IgD-negative memory B cell (primary cell): ENCODE data around the gene ZNF268. TPM values are rescaled to one million over a fixed set of nuclear protein-coding genes. Genes with fewer than 3 reads are reported as not detected.

Source experiments
- H3K27ac Mint-ChIP-seq, 3 donors: one replicate each; pipeline ENCODE4 v1.8.0; 2020 to 2022; ENCODE audit warnings: mild to moderate bottlenecking in 3 of 3, mixed read lengths in 3 of 3, moderate library complexity in 1 of 3
- H3K27me3 Mint-ChIP-seq: one replicate; pipeline ENCODE4 v1.8.0; 2021; ENCODE audit warnings: mixed read lengths
- H3K36me3 Mint-ChIP-seq: one replicate; pipeline ENCODE4 v1.8.0; 2020; ENCODE audit warnings: mild to moderate bottlenecking, mixed read lengths
- H3K4me1 Mint-ChIP-seq, 3 donors: one replicate each; pipeline ENCODE4 v1.8.0; 2020 to 2022; ENCODE audit warnings: mixed read lengths in 3 of 3, mild to moderate bottlenecking in 1 of 3
- H3K4me3 Mint-ChIP-seq, 4 donors: one replicate each; pipeline ENCODE4 v1.8.0; 2020 to 2022; ENCODE audit warnings: mild to moderate bottlenecking in 4 of 4, mixed read lengths in 4 of 4, moderate library complexity in 3 of 4
- H3K9me3 Mint-ChIP-seq, 3 donors: one replicate each; pipeline ENCODE4 v1.8.0; 2020 to 2021; ENCODE audit warnings: mixed read lengths in 3 of 3, mild to moderate bottlenecking in 1 of 3
- polyA plus RNA-seq: library from polyadenylated mRNA; unstranded; fragments of 300-500 nt; fragmentation: Illumina TruSeq; gene quantifications from one replicate; pipeline ENCODE4 v1.2.3, GENCODE V29; 2021

The ZNF268 gene
- polyA plus RNA-seq, 1 donor from 2014 or later = 20.4 TPM

DNA sequence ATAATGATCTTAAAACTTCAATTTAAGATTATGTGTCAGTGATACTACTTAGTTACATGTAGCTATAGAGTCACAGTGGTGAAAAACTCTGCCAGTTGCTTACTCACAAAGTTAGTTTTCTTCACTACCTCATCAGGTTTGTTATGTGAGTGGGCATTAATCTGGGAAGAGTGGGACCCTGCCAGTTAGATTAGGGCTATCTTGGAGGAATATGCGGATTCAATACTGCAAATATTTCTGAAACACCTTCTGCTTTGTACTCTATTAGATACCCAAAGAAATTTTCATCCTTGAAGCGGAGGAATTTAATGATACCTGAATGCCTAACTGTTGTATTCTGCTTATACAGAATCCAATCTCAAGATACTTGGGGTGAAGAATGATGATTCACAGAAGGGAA is 25.1 kb downstream of the ZNF268 start:
- peaks cover 0 to 2% (median 0%) of the 10 kb centered on the region in 3 donors for H3K4me1 Mint-ChIP-seq
- H3K27me3 Mint-ChIP-seq = no peaks in the 10 kb centered on the region
- peaks cover 23% of the 10 kb centered on the region for H3K36me3 Mint-ChIP-seq
- H3K27ac Mint-ChIP-seq = no peak overlapping the region
- no peak overlapping the region for H3K4me3 Mint-ChIP-seq
- peaks cover 8 to 55% (median 32%) of the 10 kb centered on the region in 3 donors for H3K9me3 Mint-ChIP-seq

DNA sequence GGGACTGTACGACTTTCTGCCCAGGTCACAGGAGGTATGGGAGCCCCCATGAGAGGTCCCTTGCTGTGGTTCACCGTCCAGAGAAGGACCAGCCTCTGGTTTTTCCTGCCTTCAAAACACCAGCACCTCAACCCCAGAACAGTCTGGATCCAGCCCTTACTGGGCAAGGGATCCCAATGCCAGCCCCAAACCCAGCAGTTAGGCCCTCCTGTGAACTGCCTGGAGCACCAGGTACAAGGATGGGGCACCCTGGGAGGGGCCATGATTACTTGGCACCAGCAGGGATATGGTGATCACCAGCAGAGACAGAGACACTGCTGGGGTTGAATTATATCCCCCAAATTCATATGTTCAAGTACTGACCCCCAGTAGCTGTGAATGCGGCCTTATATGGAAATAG is 34.4 kb downstream of the ZNF268 start:
- Mint-ChIP-seq H3K4me1 (no peaks in the 10 kb centered on the region), H3K9me3 (peaks cover 20 to 43% (median 40%) of the 10 kb centered on the region in 3 donors), H3K27me3 (peaks cover 5% of the 10 kb centered on the region), H3K36me3 (peaks cover 2% of the 10 kb centered on the region), H3K27ac (no peak overlapping the region), H3K4me3 (no peak overlapping the region)

GRCh38 chr12:133217219-133217618 is 35.9 kb downstream of the ZNF268 start:
- H3K9me3 Mint-ChIP-seq = peaks cover 16 to 36% (median 33%) of the 10 kb centered on the region in 3 donors
- no peak overlapping the region for H3K27ac Mint-ChIP-seq
- H3K36me3 Mint-ChIP-seq = peaks cover 2% of the 10 kb centered on the region
- no peak overlapping the region for H3K4me3 Mint-ChIP-seq
- H3K27me3 Mint-ChIP-seq = peaks cover 5% of the 10 kb centered on the region
- H3K4me1 Mint-ChIP-seq = no peaks in the 10 kb centered on the region

GRCh38 chr12:133220521-133220920 is 39.2 kb downstream of the ZNF268 start:
- no peaks in the 10 kb centered on the region for H3K36me3 Mint-ChIP-seq
- H3K27ac Mint-ChIP-seq = no peak overlapping the region
- peaks cover 8 to 28% (median 24%) of the 10 kb centered on the region in 3 donors for H3K9me3 Mint-ChIP-seq
- no peak overlapping the region for H3K4me3 Mint-ChIP-seq
- no peaks in the 10 kb centered on the region for H3K4me1 Mint-ChIP-seq
- peaks cover 5% of the 10 kb centered on the region for H3K27me3 Mint-ChIP-seq

- Mint-ChIP-seq H3K4me3 (no peak overlapping the region), H3K27ac (no peak overlapping the region), H3K27me3 (peaks cover 5% of the 10 kb centered on the region), H3K4me1 (no peaks in the 10 kb centered on the region), H3K36me3 (no peaks in the 10 kb centered on the region), H3K9me3 (peaks cover 8 to 28% (median 24%) of the 10 kb centered on the region in 3 donors)
Observed at GRCh38 chr12:133221241-133221640, 39.9 kb downstream of the ZNF268 start.

GRCh38 chr12:133222211-133222610 is 40.9 kb downstream of the ZNF268 start:
- H3K9me3 Mint-ChIP-seq = peaks cover 8 to 28% (median 24%) of the 10 kb centered on the region in 3 donors
- H3K27ac Mint-ChIP-seq = no peak overlapping the region
- peaks cover 5% of the 10 kb centered on the region for H3K27me3 Mint-ChIP-seq
- H3K36me3 Mint-ChIP-seq = no peaks in the 10 kb centered on the region
- H3K4me1 Mint-ChIP-seq = no peaks in the 10 kb centered on the region
- H3K4me3 Mint-ChIP-seq = no peak overlapping the region

DNA sequence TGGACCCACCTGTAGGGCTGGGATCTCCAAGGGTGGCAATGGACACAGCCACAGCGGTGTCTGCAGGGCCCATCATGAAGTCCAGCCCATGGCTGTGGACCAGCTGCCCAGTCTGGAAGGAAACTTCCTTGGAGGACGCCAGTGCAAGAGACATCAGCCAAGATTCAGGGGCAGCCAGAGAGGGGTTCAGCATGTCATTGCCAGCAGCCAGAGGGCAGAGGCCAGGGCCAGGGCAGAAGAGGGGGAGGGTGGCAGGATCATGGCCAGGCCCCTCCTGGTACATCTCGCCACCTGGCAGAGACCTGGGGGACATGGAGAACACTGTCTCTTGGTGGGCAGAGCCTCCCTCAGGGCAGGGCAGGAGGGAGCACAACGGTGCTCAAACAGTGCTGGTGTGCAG is 44.2 kb downstream of the ZNF268 start:
- Mint-ChIP-seq H3K4me1 (no peaks in the 10 kb centered on the region), H3K9me3 (peaks cover 0 to 20% (median 5%) of the 10 kb centered on the region in 3 donors), H3K27ac (no peak overlapping the region), H3K27me3 (peaks cover 1% of the 10 kb centered on the region), H3K36me3 (peaks cover 5% of the 10 kb centered on the region), H3K4me3 (no peak overlapping the region)

DNA sequence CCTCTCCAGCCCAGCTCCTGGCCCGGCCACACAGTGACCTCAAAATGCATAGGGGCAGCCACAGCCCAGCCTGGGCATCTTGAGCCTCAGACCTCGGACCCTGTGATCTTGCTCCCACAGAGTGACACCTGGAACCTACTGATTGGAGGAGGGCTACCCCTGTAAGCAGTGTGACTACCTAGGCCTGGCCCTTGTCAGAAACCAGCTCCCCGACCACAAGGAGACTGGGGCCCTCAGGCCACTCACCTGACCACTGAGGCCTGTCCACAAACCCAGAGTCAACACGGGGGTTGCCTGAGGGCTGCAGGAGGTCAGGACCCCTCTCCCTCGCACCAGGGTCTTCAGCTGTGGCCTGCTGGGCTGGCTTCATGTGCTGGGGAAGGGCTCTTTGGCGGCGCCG is 45.4 kb downstream of the ZNF268 start:
- Mint-ChIP-seq H3K4me3 (no peak overlapping the region), H3K36me3 (peaks cover 5% of the 10 kb centered on the region), H3K4me1 (no peaks in the 10 kb centered on the region), H3K27ac (no peak overlapping the region), H3K9me3 (peaks cover 0 to 17% (median 5%) of the 10 kb centered on the region in 3 donors), H3K27me3 (peaks cover 1% of the 10 kb centered on the region)

DNA sequence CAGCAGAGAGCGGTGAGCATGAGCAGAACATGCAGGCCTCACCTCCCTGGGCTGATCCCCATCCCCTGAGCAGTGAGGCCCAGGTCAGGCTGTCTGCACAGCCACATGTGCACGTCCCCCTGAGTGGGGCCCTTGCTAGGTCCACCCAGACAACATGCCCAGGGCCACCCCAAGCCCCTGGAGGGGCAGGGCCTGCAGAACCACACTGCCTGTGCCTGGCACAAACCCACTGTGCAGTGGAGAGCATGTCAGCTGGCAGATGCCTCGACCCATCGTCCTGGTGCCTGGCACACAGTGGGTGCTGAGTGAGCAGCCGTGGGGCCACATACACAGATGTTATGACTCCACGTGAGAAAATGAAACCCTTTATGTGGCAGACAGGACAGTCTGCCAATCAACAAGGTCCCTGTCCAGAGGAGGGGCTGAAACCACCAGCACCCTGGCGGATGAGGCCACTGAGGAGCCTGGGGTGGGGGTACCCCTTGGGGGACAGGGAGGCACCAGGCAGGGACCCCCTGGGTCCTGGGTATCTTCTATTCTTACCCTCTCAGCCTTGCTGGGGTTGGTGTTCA is 46.1 kb downstream of the ZNF268 start:
- Mint-ChIP-seq H3K27ac (no peak overlapping the region), H3K4me1 (no peaks in the 10 kb centered on the region), H3K4me3 (no peak overlapping the region), H3K36me3 (peaks cover 5% of the 10 kb centered on the region), H3K9me3 (peaks cover 3 to 17% (median 5%) of the 10 kb centered on the region in 3 donors), H3K27me3 (peaks cover 1% of the 10 kb centered on the region)

- Mint-ChIP-seq H3K4me1 (no peaks in the 10 kb centered on the region), H3K27ac (no peak overlapping the region), H3K27me3 (peaks cover 3% of the 10 kb centered on the region), H3K4me3 (no peak overlapping the region), H3K9me3 (peaks cover 7 to 10% (median 9%) of the 10 kb centered on the region in 3 donors), H3K36me3 (peaks cover 5% of the 10 kb centered on the region)
Observed at GRCh38 chr12:133231001-133231400, 49.7 kb downstream of the ZNF268 start.

DNA sequence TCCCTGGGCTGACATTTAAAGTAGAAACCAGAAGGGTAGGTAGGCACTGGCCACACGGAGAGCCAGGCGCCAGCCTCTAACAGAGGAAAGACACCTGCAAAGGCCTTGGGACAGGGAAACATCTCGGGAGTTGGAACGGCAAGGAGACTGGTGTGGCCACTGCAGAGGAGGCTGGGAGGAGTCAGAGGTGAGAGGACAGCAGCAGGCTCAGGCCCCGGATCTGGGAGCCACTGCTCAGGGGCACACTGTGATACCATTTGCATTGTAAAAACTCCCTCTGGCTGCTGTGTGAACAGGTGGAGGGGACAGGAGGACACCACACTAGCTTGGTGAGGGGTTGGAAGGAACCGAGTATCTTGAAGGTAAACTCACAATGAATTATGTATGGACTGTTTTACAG is 51.7 kb downstream of the ZNF268 start:
- peak overlapping the region in 1 of 3 donors; percentile 84 for H3K27ac Mint-ChIP-seq
- no peaks in the 10 kb centered on the region for H3K4me1 Mint-ChIP-seq
- peaks cover 5% of the 10 kb centered on the region for H3K36me3 Mint-ChIP-seq
- H3K4me3 Mint-ChIP-seq = no peak overlapping the region
- peaks cover 3% of the 10 kb centered on the region for H3K27me3 Mint-ChIP-seq
- peaks cover 7 to 10% (median 9%) of the 10 kb centered on the region in 3 donors for H3K9me3 Mint-ChIP-seq

- no peaks in the 10 kb centered on the region for H3K4me1 Mint-ChIP-seq
- H3K27me3 Mint-ChIP-seq = peaks cover 2% of the 10 kb centered on the region
- H3K36me3 Mint-ChIP-seq = no peaks in the 10 kb centered on the region
- peaks cover 5 to 9% (median 5%) of the 10 kb centered on the region in 3 donors for H3K9me3 Mint-ChIP-seq
- no peak overlapping the region for H3K27ac Mint-ChIP-seq
- H3K4me3 Mint-ChIP-seq = no peak overlapping the region
Observed at GRCh38 chr12:133233993-133234564, 52.8 kb downstream of the ZNF268 start.

DNA sequence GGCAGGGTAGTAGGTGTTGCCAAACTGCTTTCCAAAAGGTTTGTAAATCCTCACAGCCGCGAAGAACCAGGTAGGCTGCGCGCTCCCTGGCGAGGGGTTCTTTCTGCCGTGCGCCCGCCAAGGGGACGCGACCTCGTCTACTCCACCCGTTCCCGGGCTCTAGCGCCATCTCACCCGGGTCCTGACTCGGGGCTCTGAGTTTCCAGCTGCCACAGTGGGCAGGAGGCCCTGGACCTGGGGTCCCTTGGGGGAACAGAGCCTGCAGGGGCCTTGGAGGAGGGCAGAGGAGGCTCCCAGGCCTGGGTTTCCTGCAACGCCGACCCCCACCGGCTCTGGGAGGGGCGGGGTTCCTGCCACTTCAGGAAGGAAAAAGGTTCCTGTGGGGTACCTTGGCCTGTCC is 53.7 kb downstream of the ZNF268 start:
- Mint-ChIP-seq H3K27me3 (peaks cover 2% of the 10 kb centered on the region), H3K4me1 (no peaks in the 10 kb centered on the region), H3K27ac (no peak overlapping the region), H3K4me3 (no peak overlapping the region), H3K9me3 (peaks cover 5 to 9% (median 5%) of the 10 kb centered on the region in 3 donors), H3K36me3 (no peaks in the 10 kb centered on the region)

GRCh38 chr12:133235401-133236112 is 54.3 kb downstream of the ZNF268 start, which contains the start of gene ANHX:
Gene ANHX (minus strand): TSS chr12:133235877. CDS start chr12:133234356, 1,521 bp downstream.
- Mint-ChIP-seq H3K4me1 (no peaks in the 10 kb centered on the region), H3K27ac (no peak within 1 kb of the TSS), H3K36me3 (no peaks in the 10 kb centered on the region), H3K4me3 (no peak within 1 kb of the TSS), H3K9me3 (peaks cover 3 to 9% (median 5%) of the 10 kb centered on the region in 3 donors), H3K27me3 (peaks cover 2% of the 10 kb centered on the region)

DNA sequence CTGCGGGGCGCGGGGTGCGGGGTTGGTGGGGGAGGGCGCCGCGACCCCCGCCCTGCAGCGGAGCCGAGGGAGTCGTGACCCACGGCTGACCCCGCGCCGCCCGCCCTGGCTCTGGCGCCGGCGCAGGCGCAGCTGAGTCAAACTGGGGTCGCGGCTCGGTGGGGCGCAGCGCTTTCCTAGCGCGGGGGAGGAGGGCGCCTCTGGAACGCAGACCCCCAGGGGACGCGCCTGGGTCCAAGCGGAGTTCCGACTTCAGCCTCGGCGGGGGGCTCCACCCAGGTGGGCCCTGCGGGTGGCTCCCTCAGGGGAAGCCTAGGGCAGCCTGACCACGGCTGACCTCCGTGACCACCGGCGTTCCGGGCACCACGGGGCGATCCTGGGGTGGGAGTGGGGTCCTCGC is 54.8 kb downstream of the ZNF268 start:
- H3K27me3 Mint-ChIP-seq = peaks cover 2% of the 10 kb centered on the region
- no peak overlapping the region for H3K27ac Mint-ChIP-seq
- no peaks in the 10 kb centered on the region for H3K36me3 Mint-ChIP-seq
- peaks cover 3 to 9% (median 7%) of the 10 kb centered on the region in 3 donors for H3K9me3 Mint-ChIP-seq
- H3K4me3 Mint-ChIP-seq = no peak overlapping the region
- no peaks in the 10 kb centered on the region for H3K4me1 Mint-ChIP-seq
